ENCODE data around the gene TRERF1.
A peak's percentile ranks its signal among the peaks of the same experiment; 100 is the strongest.

The TRERF1 gene

GRCh38 chr6:42175860-42176259 lies 275.9 kb downstream of the TRERF1 start:
- H3K27ac ChIP-seq (ENCODE audit: low read depth, low read length), result no peak overlapping the region
- no peak overlapping the region for H3K9ac ChIP-seq (ENCODE audit: low read length)
- H3K79me2 ChIP-seq (ENCODE audit: insufficient read depth, low read length), result no peaks in the 10 kb centered on the region
- H3K4me2 ChIP-seq (ENCODE audit: low read depth, low read length, poor library complexity, severe bottlenecking), result no peak overlapping the region
- TF ChIP-seq, protein P1, sequence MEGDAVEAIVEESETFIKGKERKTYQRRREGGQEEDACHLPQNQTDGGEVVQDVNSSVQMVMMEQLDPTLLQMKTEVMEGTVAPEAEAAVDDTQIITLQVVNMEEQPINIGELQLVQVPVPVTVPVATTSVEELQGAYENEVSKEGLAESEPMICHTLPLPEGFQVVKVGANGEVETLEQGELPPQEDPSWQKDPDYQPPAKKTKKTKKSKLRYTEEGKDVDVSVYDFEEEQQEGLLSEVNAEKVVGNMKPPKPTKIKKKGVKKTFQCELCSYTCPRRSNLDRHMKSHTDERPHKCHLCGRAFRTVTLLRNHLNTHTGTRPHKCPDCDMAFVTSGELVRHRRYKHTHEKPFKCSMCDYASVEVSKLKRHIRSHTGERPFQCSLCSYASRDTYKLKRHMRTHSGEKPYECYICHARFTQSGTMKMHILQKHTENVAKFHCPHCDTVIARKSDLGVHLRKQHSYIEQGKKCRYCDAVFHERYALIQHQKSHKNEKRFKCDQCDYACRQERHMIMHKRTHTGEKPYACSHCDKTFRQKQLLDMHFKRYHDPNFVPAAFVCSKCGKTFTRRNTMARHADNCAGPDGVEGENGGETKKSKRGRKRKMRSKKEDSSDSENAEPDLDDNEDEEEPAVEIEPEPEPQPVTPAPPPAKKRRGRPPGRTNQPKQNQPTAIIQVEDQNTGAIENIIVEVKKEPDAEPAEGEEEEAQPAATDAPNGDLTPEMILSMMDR (IDR thresholded peaks at IDR 0.05; ENCODE audit: insufficient read depth, low read length, poor library complexity, severe bottlenecking), result peak; percentile 29
- no peak for TF ChIP-seq EZH2phosphoT487 (conservative IDR thresholded peaks at IDR 0.05; ENCODE audit: low read length)
- H3K9me3 ChIP-seq (ENCODE audit: insufficient read depth, low read length), result no peaks in the 10 kb centered on the region
- H4K20me1 ChIP-seq (ENCODE audit: low read depth, low read length), result no peaks in the 10 kb centered on the region
- H3K4me3 ChIP-seq (ENCODE audit: insufficient read depth, low read length, poor library complexity, severe bottlenecking), result no peak overlapping the region
- no peak overlapping the region for H2AFZ ChIP-seq (ENCODE audit: low read depth, low read length, severe bottlenecking)
- no peaks in the 10 kb centered on the region for H3K36me3 ChIP-seq (ENCODE audit: low read length)
- no peaks in the 10 kb centered on the region for H3K9me2 ChIP-seq (replicated peaks; ENCODE audit: insufficient read depth, low read length)
- no peaks in the 10 kb centered on the region for H3K27me3 ChIP-seq (ENCODE audit: low read length)
- H3F3A ChIP-seq (ENCODE audit: insufficient read depth), result no peaks in the 10 kb centered on the region
